H9 (cell line): ENCODE data around the gene MTERF4. TPM values are rescaled to one million over a fixed set of nuclear protein-coding genes. Genes with fewer than 3 reads are reported as not detected.

Source experiments
- DNase-seq: peaks from one replicate; pipeline ENCODE4 v3.0.0-alpha.2; 2017
- H2AFZ ChIP-seq: one replicate; pipeline ENCODE4 v1.6.1; 2013; ENCODE audit warnings: mild to moderate bottlenecking, low read length, control low read depth, moderate library complexity
- H2AK5ac ChIP-seq: 2 replicates; pipeline ENCODE4 v1.6.1; 2013; ENCODE audit warnings: low read length, control low read depth, mixed read lengths; ENCODE audit not compliant: insufficient read length
- H2BK120ac ChIP-seq: one replicate; pipeline ENCODE4 v1.6.1; 2013; ENCODE audit warnings: low read depth, mild to moderate bottlenecking, low read length, control low read depth, inconsistent platforms; ENCODE audit not compliant: poor library complexity, severe bottlenecking
- H2BK12ac ChIP-seq: 2 replicates; pipeline ENCODE4 v1.6.1; 2013; ENCODE audit warnings: low read length, control low read depth, mixed read lengths, low read depth; ENCODE audit not compliant: insufficient read length
- H2BK15ac ChIP-seq: 2 replicates; pipeline ENCODE4 v1.6.1; 2013; ENCODE audit warnings: low read depth, low read length, control low read depth
- H2BK20ac ChIP-seq: one replicate; pipeline ENCODE4 v1.6.1; 2013; ENCODE audit warnings: low read depth, mild to moderate bottlenecking, low read length, control low read depth, inconsistent platforms; ENCODE audit not compliant: poor library complexity, severe bottlenecking
- H2BK5ac ChIP-seq: 2 replicates; pipeline ENCODE4 v1.6.1; 2013; ENCODE audit warnings: low read length, control low read depth, mixed read lengths; ENCODE audit not compliant: insufficient read length
- H3K14ac ChIP-seq: 2 replicates; pipeline ENCODE4 v1.6.1; 2013; ENCODE audit warnings: low read length, control low read depth; ENCODE audit not compliant: insufficient read depth
- H3K18ac ChIP-seq: 2 replicates; pipeline ENCODE4 v1.6.1; 2013; ENCODE audit warnings: low read depth, mild to moderate bottlenecking, mixed read lengths, low read length, control low read depth; ENCODE audit not compliant: insufficient read length
- H3K23ac ChIP-seq: 2 replicates; pipeline ENCODE4 v1.6.1; 2013; ENCODE audit warnings: low read length, control low read depth, mixed read lengths, low read depth; ENCODE audit not compliant: insufficient read length
- H3K23me2 ChIP-seq: 2 replicates; pipeline ENCODE4 v1.6.1; 2013; ENCODE audit warnings: low read depth, mild to moderate bottlenecking, mixed read lengths, low read length, control low read depth; ENCODE audit not compliant: insufficient read length, poor library complexity, severe bottlenecking
- H3K27ac ChIP-seq: 2 replicates; pipeline ENCODE4 v1.5.1; 2013; ENCODE audit warnings: low read length, control low read depth, mixed read lengths, low read depth; ENCODE audit not compliant: insufficient read length
- H3K27me3 ChIP-seq: 2 replicates; pipeline ENCODE4 v1.6.1; 2013; ENCODE audit warnings: low read length, control low read depth, inconsistent platforms; ENCODE audit not compliant: insufficient read depth
- H3K4ac ChIP-seq: 2 replicates; pipeline ENCODE4 v1.6.1; 2013; ENCODE audit warnings: low read depth, mild to moderate bottlenecking, control low read depth, inconsistent platforms, low read length, moderate library complexity
- H3K4me1 ChIP-seq: 2 replicates; pipeline ENCODE4 v1.6.1; 2013; ENCODE audit warnings: low read length, control low read depth, inconsistent platforms; ENCODE audit not compliant: insufficient read depth
- H3K4me2 ChIP-seq: 2 replicates; pipeline ENCODE4 v1.6.1; 2013; ENCODE audit warnings: low read length, control low read depth, mixed read lengths; ENCODE audit not compliant: insufficient read length, insufficient read depth
- H3K56ac ChIP-seq: 2 replicates; pipeline ENCODE4 v1.6.1; 2013; ENCODE audit warnings: low read depth, mild to moderate bottlenecking, mixed read lengths, low read length, control low read depth; ENCODE audit not compliant: insufficient read length
- H3K79me1 ChIP-seq: 2 replicates; pipeline ENCODE4 v1.6.1; 2013; ENCODE audit warnings: low read depth, mild to moderate bottlenecking, moderate library complexity, low read length, control low read depth, inconsistent platforms; ENCODE audit not compliant: insufficient read depth, poor library complexity, severe bottlenecking
- H3K79me2 ChIP-seq: 2 replicates; pipeline ENCODE4 v1.6.1; 2013; ENCODE audit warnings: low read length, control low read depth, inconsistent platforms; ENCODE audit not compliant: insufficient read depth
- H3K9ac ChIP-seq: 2 replicates; pipeline ENCODE4 v1.6.1; 2013; ENCODE audit warnings: low read length, control low read depth, mixed read lengths; ENCODE audit not compliant: insufficient read length; ENCODE audit errors: extremely low read depth
- H3K9me3 ChIP-seq: one replicate; pipeline ENCODE4 v1.6.1; 2013; ENCODE audit warnings: low read depth, low read length, inconsistent platforms; ENCODE audit not compliant: control insufficient read depth
- H3T11ph ChIP-seq: one replicate; pipeline ENCODE4 v1.6.1; 2013; ENCODE audit warnings: mild to moderate bottlenecking, low read length, control low read depth, inconsistent platforms
- H4K20me1 ChIP-seq: one replicate; pipeline ENCODE4 v1.6.1; 2013; ENCODE audit not compliant: control insufficient read depth, insufficient read length, insufficient read depth
- H4K5ac ChIP-seq: 2 replicates; pipeline ENCODE4 v1.6.1; 2013; ENCODE audit warnings: low read depth, mild to moderate bottlenecking, mixed read lengths, low read length, control low read depth; ENCODE audit not compliant: insufficient read length
- H4K8ac ChIP-seq: replicated peaks from 2 replicates; pipeline ENCODE4 v1.6.1; 2013; ENCODE audit warnings: low read length, control low read depth, mixed read lengths, low read depth; ENCODE audit not compliant: insufficient read length
- H4K91ac ChIP-seq: 2 replicates; pipeline ENCODE4 v1.6.1; 2013; ENCODE audit warnings: low read depth, mild to moderate bottlenecking, moderate library complexity, mixed read lengths, low read length, control low read depth; ENCODE audit not compliant: insufficient read length
- H3K27ac Mint-ChIP-seq, 3 experiments: 2 replicates in 2 of 3; 3 replicates in 1 of 3; pipeline ENCODE4 v1.8.0; 2020 to 2021; ENCODE audit warnings: mixed read lengths in 3 of 3, mild to moderate bottlenecking in 1 of 3, moderate library complexity in 1 of 3
- H3K27me3 Mint-ChIP-seq: 2 replicates; pipeline ENCODE4 v1.8.0; 2021; ENCODE audit warnings: low read depth, mild to moderate bottlenecking, moderate library complexity, mixed read lengths
- H3K36me3 Mint-ChIP-seq, 3 experiments: 2 replicates in 2 of 3; 3 replicates in 1 of 3; pipeline ENCODE4 v1.8.0; 2020 to 2021; ENCODE audit warnings: low read depth in 3 of 3, mixed read lengths in 3 of 3; ENCODE audit not compliant: insufficient read depth in 1 of 3
- H3K4me1 Mint-ChIP-seq, 2 experiments: 2 replicates each; pipeline ENCODE4 v1.8.0; 2020; ENCODE audit warnings: mixed read lengths in 2 of 2
- H3K4me3 Mint-ChIP-seq, 2 experiments: 2 replicates in 1 of 2; 3 replicates in 1 of 2; pipeline ENCODE4 v1.8.0; 2020 to 2021; ENCODE audit warnings: mild to moderate bottlenecking in 2 of 2, mixed read lengths in 2 of 2, moderate library complexity in 1 of 2
- H3K9me3 Mint-ChIP-seq, 2 experiments: 2 replicates in 1 of 2; 3 replicates in 1 of 2; pipeline ENCODE4 v1.8.0; 2020; ENCODE audit warnings: mild to moderate bottlenecking in 2 of 2, mixed read lengths in 2 of 2, moderate library complexity in 1 of 2
- CTCF ChIP-seq: fragments of 200-600 bp; sonication (generic); conservative IDR thresholded peaks from 3 replicates; pipeline ENCODE4 v1.8.0; 2021; ENCODE audit warnings: antibody characterized with exemption, mild to moderate bottlenecking
- whole genome bisulfite sequencing: extraction: QIAGEN DNeasy Blood & Tissue Kit; methylation state at CpG from one replicate; pipeline ENCODE4 v1.1.7; 2013; ENCODE audit warnings: missing lambda C conversion rate, low lambda C conversion rate, mixed read lengths; ENCODE audit not compliant: insufficient read length; ENCODE audit errors: extremely low coverage; 5-methylcytosine and 5-hydroxymethylcytosine counted together
- total RNA-seq: library from RNA; stranded (reverse); gene quantifications from 2 replicates; pipeline ENCODE4 v1.2.1, GENCODE V29; 2021

MTERF4 gene
- total RNA-seq, 1 experiment from 2014 or later = 35.0 TPM

- H3K79me1 ChIP-seq = no peaks in the 10 kb centered on the region
- no peak overlapping the region for H2AFZ ChIP-seq
- H4K91ac ChIP-seq = no peak overlapping the region
- peaks cover 3 to 44% (median 37%) of the 10 kb centered on the region in 3 experiments; a peak in 6 of 7 replicates for H3K36me3 Mint-ChIP-seq
- no peak for DNase-seq
- no peak overlapping the region for H2BK15ac ChIP-seq
- no peak for TF ChIP-seq CTCF
- no peak overlapping the region for H3K14ac ChIP-seq
- no peak overlapping the region for H2BK12ac ChIP-seq
- no peak overlapping the region for H3K23ac ChIP-seq
- H4K5ac ChIP-seq = no peak overlapping the region
- no peak overlapping the region for H3T11ph ChIP-seq
- no peak overlapping the region for H4K8ac ChIP-seq
- H3K4me1 Mint-ChIP-seq = no peaks in the 10 kb centered on the region
- no peak overlapping the region for H2BK5ac ChIP-seq
- no peak overlapping the region for H3K18ac ChIP-seq
- no peak overlapping the region for H2BK120ac ChIP-seq
- H3K79me2 ChIP-seq = no peaks in the 10 kb centered on the region
- no peak overlapping the region for H2BK20ac ChIP-seq
- H3K27me3 ChIP-seq = no peaks in the 10 kb centered on the region
- H3K4me3 Mint-ChIP-seq = no peak overlapping the region
- no peak overlapping the region for H3K27ac Mint-ChIP-seq
- no peak overlapping the region for H3K4me2 ChIP-seq
- no peaks in the 10 kb centered on the region for H3K9me3 ChIP-seq
- H3K4ac ChIP-seq = no peak overlapping the region
- no peaks in the 10 kb centered on the region for H3K4me1 ChIP-seq
- WGBS = no CpG with 5 or more reads among the region's 11 CpGs
- H3K23me2 ChIP-seq = no peaks in the 10 kb centered on the region
- no peak overlapping the region for H3K9ac ChIP-seq
- H3K27ac ChIP-seq = no peak overlapping the region
- H4K20me1 ChIP-seq = no peaks in the 10 kb centered on the region
- H2AK5ac ChIP-seq = no peak overlapping the region
- no peaks in the 10 kb centered on the region for H3K9me3 Mint-ChIP-seq
- no peak overlapping the region for H3K56ac ChIP-seq
- H3K27me3 Mint-ChIP-seq = no peaks in the 10 kb centered on the region
These were observed 12.7 kb upstream of the MTERF4 start for GRCh38 chr2:241114836-241115235.
